ENCODE data around the gene CHN2.

CHN2 gene

GRCh38 chr7:29453021-29453420 lies 258.4 kb downstream of the CHN2 start:
- no peaks in the 10 kb centered on the region for H3K36me3 ChIP-seq (ENCODE audit: control insufficient read depth, insufficient read depth, low read length)

GRCh38 chr7:29454464-29454863 lies 259.9 kb downstream of the CHN2 start:
- Histone ChIP-seq H3K36me3 (ENCODE audit: control insufficient read depth, insufficient read depth, low read length) (no peaks in the 10 kb centered on the region), H3K9me3 (ENCODE audit: control insufficient read depth, insufficient read depth, low read length) (no peaks in the 10 kb centered on the region), H3K27me3 (ENCODE audit: control insufficient read depth, insufficient read depth, low read length) (no peaks in the 10 kb centered on the region), H3K4me1 (ENCODE audit: control insufficient read depth, insufficient read depth, low read length) (peaks cover 5% of the 10 kb centered on the region), H3K9ac (ENCODE audit: low read depth, low read length) (no peak overlapping the region), H3K4me3 (ENCODE audit: low read depth, low read length) (no peak overlapping the region)

More at GRCh38 chr7:29453021-29453420, 258.4 kb downstream of the CHN2 start:
- no peak overlapping the region for H3K4me3 ChIP-seq (ENCODE audit: low read depth, low read length)
- no peaks in the 10 kb centered on the region for H3K9me3 ChIP-seq (ENCODE audit: control insufficient read depth, insufficient read depth, low read length)
- no peak overlapping the region for H3K9ac ChIP-seq (ENCODE audit: low read depth, low read length)
- no peaks in the 10 kb centered on the region for H3K27me3 ChIP-seq (ENCODE audit: control insufficient read depth, insufficient read depth, low read length)
- H3K4me1 ChIP-seq (ENCODE audit: control insufficient read depth, insufficient read depth, low read length), result peaks cover 5% of the 10 kb centered on the region

- Histone ChIP-seq H3K4me3 (ENCODE audit: low read depth, low read length) (no peak overlapping the region), H3K9ac (ENCODE audit: low read depth, low read length) (no peak overlapping the region), H3K4me1 (ENCODE audit: control insufficient read depth, insufficient read depth, low read length) (peaks cover 5% of the 10 kb centered on the region), H3K36me3 (ENCODE audit: control insufficient read depth, insufficient read depth, low read length) (no peaks in the 10 kb centered on the region), H3K9me3 (ENCODE audit: control insufficient read depth, insufficient read depth, low read length) (no peaks in the 10 kb centered on the region), H3K27me3 (ENCODE audit: control insufficient read depth, insufficient read depth, low read length) (no peaks in the 10 kb centered on the region)
Measured at GRCh38 chr7:29454899-29455451, 260.4 kb downstream of the CHN2 start.

DNA sequence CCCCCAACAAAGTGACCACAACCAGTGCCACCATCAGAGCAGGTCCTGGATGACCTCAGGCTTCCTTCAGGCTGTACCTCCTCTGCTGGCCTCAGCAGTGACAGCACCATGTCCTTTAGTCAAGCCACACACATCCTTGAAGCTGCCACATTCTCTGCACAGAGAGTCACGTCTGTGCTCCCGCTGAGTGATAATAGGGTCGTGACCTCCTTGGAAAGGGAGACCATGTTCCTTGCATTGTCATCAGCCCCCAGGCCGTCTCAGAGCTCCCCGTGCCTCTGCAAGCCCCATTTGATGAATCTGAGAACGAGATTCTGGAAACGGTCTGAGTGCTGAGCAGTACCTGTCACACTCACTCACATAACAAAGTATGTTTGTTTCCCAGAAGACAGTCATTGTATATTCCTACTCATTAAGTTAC lies 262.6 kb downstream of the CHN2 start:
- Histone ChIP-seq H3K4me3 (ENCODE audit: low read depth, low read length) (no peak overlapping the region), H3K27me3 (ENCODE audit: control insufficient read depth, insufficient read depth, low read length) (no peaks in the 10 kb centered on the region), H3K9me3 (ENCODE audit: control insufficient read depth, insufficient read depth, low read length) (no peaks in the 10 kb centered on the region), H3K4me1 (ENCODE audit: control insufficient read depth, insufficient read depth, low read length) (peaks cover 5% of the 10 kb centered on the region), H3K9ac (ENCODE audit: low read depth, low read length) (no peak overlapping the region), H3K36me3 (ENCODE audit: control insufficient read depth, insufficient read depth, low read length) (no peaks in the 10 kb centered on the region)

- Histone ChIP-seq H3K27me3 (ENCODE audit: control insufficient read depth, insufficient read depth, low read length) (no peaks in the 10 kb centered on the region), H3K9me3 (ENCODE audit: control insufficient read depth, insufficient read depth, low read length) (no peaks in the 10 kb centered on the region), H3K4me1 (ENCODE audit: control insufficient read depth, insufficient read depth, low read length) (peaks cover 5% of the 10 kb centered on the region), H3K4me3 (ENCODE audit: low read depth, low read length) (no peak overlapping the region), H3K9ac (ENCODE audit: low read depth, low read length) (no peak overlapping the region), H3K36me3 (ENCODE audit: control insufficient read depth, insufficient read depth, low read length) (no peaks in the 10 kb centered on the region)
Measured at GRCh38 chr7:29457565-29458011, 263.0 kb downstream of the CHN2 start.

DNA sequence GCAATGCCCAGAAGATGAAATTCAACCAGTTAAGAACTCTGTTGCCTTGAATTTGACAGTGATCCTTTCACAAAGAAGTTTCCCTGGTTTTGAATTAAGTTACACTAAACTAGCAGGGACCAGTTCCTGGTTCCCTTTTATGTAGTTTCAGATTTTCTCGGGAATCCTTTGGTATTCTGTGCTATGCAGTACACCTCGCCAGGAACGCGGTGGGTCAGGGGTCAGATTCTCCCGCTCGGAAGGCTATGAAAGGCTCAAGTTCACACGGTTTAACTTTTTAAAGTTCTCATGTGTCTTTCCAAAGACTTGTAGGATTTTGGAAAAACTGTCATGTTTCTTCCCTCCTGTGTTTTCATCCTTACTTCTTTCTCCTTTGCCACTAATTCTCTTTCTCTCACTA lies 264.4 kb downstream of the CHN2 start:
- Histone ChIP-seq H3K4me3 (ENCODE audit: low read depth, low read length) (no peak overlapping the region), H3K9ac (ENCODE audit: low read depth, low read length) (no peak overlapping the region), H3K9me3 (ENCODE audit: control insufficient read depth, insufficient read depth, low read length) (no peaks in the 10 kb centered on the region), H3K27me3 (ENCODE audit: control insufficient read depth, insufficient read depth, low read length) (no peaks in the 10 kb centered on the region), H3K4me1 (ENCODE audit: control insufficient read depth, insufficient read depth, low read length) (peaks cover 5% of the 10 kb centered on the region), H3K36me3 (ENCODE audit: control insufficient read depth, insufficient read depth, low read length) (no peaks in the 10 kb centered on the region)

DNA sequence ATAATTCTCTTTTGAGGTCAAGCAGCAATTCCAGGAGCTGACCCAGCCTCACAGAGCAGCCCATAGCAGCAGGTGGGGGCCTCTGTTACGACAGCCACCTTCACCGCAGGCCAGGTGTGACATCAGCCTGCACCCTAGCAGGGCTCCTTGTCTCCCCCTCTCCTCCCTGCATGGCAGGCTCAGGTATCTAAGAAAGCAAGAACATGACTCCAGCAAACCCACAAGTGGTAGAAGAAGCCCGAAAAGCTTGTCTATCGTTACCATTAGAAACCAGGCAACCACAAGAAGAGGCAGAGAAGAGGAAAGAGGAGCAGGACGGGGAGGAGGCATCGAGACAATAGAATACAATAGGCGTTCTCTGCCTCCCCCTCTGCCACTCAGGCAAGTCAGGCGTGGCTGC lies 265.0 kb downstream of the CHN2 start:
- no peaks in the 10 kb centered on the region for H3K27me3 ChIP-seq (ENCODE audit: control insufficient read depth, insufficient read depth, low read length)
- H3K9me3 ChIP-seq (ENCODE audit: control insufficient read depth, insufficient read depth, low read length), result no peaks in the 10 kb centered on the region
- H3K4me1 ChIP-seq (ENCODE audit: control insufficient read depth, insufficient read depth, low read length), result peaks cover 5% of the 10 kb centered on the region
- H3K36me3 ChIP-seq (ENCODE audit: control insufficient read depth, insufficient read depth, low read length), result no peaks in the 10 kb centered on the region
- no peak overlapping the region for H3K4me3 ChIP-seq (ENCODE audit: low read depth, low read length)
- H3K9ac ChIP-seq (ENCODE audit: low read depth, low read length), result no peak overlapping the region

GRCh38 chr7:29461996-29462395 lies 267.4 kb downstream of the CHN2 start:
- H3K9me3 ChIP-seq (ENCODE audit: control insufficient read depth, insufficient read depth, low read length), result no peaks in the 10 kb centered on the region
- peaks cover 2% of the 10 kb centered on the region for H3K4me1 ChIP-seq (ENCODE audit: control insufficient read depth, insufficient read depth, low read length)
- H3K36me3 ChIP-seq (ENCODE audit: control insufficient read depth, insufficient read depth, low read length), result no peaks in the 10 kb centered on the region
- H3K4me3 ChIP-seq (ENCODE audit: low read depth, low read length), result no peak overlapping the region
- H3K9ac ChIP-seq (ENCODE audit: low read depth, low read length), result no peak overlapping the region
- no peaks in the 10 kb centered on the region for H3K27me3 ChIP-seq (ENCODE audit: control insufficient read depth, insufficient read depth, low read length)

- H3K4me1 ChIP-seq (ENCODE audit: control insufficient read depth, insufficient read depth, low read length), result no peaks in the 10 kb centered on the region
- no peak overlapping the region for H3K9ac ChIP-seq (ENCODE audit: low read depth, low read length)
- H3K4me3 ChIP-seq (ENCODE audit: low read depth, low read length), result no peak overlapping the region
- H3K27me3 ChIP-seq (ENCODE audit: control insufficient read depth, insufficient read depth, low read length), result no peaks in the 10 kb centered on the region
- H3K9me3 ChIP-seq (ENCODE audit: control insufficient read depth, insufficient read depth, low read length), result no peaks in the 10 kb centered on the region
- no peaks in the 10 kb centered on the region for H3K36me3 ChIP-seq (ENCODE audit: control insufficient read depth, insufficient read depth, low read length)
Measured at GRCh38 chr7:29463504-29464158, 269.1 kb downstream of the CHN2 start.

- Histone ChIP-seq H3K36me3 (ENCODE audit: control insufficient read depth, insufficient read depth, low read length) (no peaks in the 10 kb centered on the region), H3K9ac (ENCODE audit: low read depth, low read length) (no peak overlapping the region), H3K27me3 (ENCODE audit: control insufficient read depth, insufficient read depth, low read length) (no peaks in the 10 kb centered on the region), H3K4me1 (ENCODE audit: control insufficient read depth, insufficient read depth, low read length) (no peaks in the 10 kb centered on the region), H3K4me3 (ENCODE audit: low read depth, low read length) (no peak overlapping the region), H3K9me3 (ENCODE audit: control insufficient read depth, insufficient read depth, low read length) (no peaks in the 10 kb centered on the region)
Measured at GRCh38 chr7:29464753-29465152, 270.2 kb downstream of the CHN2 start.

GRCh38 chr7:29467193-29467926 lies 272.8 kb downstream of the CHN2 start:
- no peaks in the 10 kb centered on the region for H3K27me3 ChIP-seq (ENCODE audit: control insufficient read depth, insufficient read depth, low read length)
- H3K4me3 ChIP-seq (ENCODE audit: low read depth, low read length), result no peak overlapping the region
- no peaks in the 10 kb centered on the region for H3K36me3 ChIP-seq (ENCODE audit: control insufficient read depth, insufficient read depth, low read length)
- H3K9me3 ChIP-seq (ENCODE audit: control insufficient read depth, insufficient read depth, low read length), result no peaks in the 10 kb centered on the region
- H3K9ac ChIP-seq (ENCODE audit: low read depth, low read length), result no peak overlapping the region
- H3K4me1 ChIP-seq (ENCODE audit: control insufficient read depth, insufficient read depth, low read length), result no peaks in the 10 kb centered on the region

DNA sequence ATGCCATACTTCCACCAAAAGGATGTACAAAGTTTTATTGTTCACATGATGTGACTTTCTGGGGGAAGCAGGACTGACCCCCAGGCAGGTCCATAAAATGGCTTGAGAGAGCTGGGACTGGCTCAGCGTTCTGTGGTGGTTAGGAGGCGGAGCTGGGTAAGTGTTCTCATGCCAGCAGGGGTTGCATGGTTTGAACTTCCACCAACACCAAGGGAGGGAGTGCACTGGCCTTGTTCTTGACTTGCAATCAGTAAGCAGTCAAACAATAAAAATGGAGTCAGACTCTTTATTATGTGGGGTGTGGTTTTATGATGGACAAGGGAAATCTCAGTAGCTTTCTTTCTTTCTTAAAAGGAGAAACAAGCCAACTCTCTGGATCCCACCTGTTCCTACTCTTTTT lies 273.6 kb downstream of the CHN2 start:
- no peaks in the 10 kb centered on the region for H3K4me1 ChIP-seq (ENCODE audit: control insufficient read depth, insufficient read depth, low read length)
- no peaks in the 10 kb centered on the region for H3K36me3 ChIP-seq (ENCODE audit: control insufficient read depth, insufficient read depth, low read length)
- H3K9ac ChIP-seq (ENCODE audit: low read depth, low read length), result no peak overlapping the region
- no peaks in the 10 kb centered on the region for H3K27me3 ChIP-seq (ENCODE audit: control insufficient read depth, insufficient read depth, low read length)
- H3K4me3 ChIP-seq (ENCODE audit: low read depth, low read length), result no peak overlapping the region
- H3K9me3 ChIP-seq (ENCODE audit: control insufficient read depth, insufficient read depth, low read length), result no peaks in the 10 kb centered on the region
